Chondrocyte (in vitro differentiated cells): Measurements from ENCODE around the gene HOXC6. TPM values are rescaled to one million over a fixed set of nuclear protein-coding genes. Genes with fewer than 3 reads are reported as not detected.

Source experiments
- DNase-seq: peaks from one replicate; pipeline ENCODE4 v3.0.0; 2021; ENCODE audit warnings: mixed read lengths, low spot score
- H3K27ac Mint-ChIP-seq: one replicate; pipeline ENCODE4 v1.8.0; 2021; ENCODE audit warnings: mild to moderate bottlenecking, moderate library complexity, mixed read lengths; ENCODE audit not compliant: unreplicated experiment
- H3K27me3 Mint-ChIP-seq: 2 replicates; pipeline ENCODE4 v1.8.0; 2021; ENCODE audit warnings: low read depth, mixed read lengths
- H3K36me3 Mint-ChIP-seq: 2 replicates; pipeline ENCODE4 v1.8.0; 2021; ENCODE audit warnings: low read depth, mixed read lengths
- H3K4me1 Mint-ChIP-seq: 2 replicates; pipeline ENCODE4 v1.8.0; 2021; ENCODE audit warnings: low read depth, mild to moderate bottlenecking, mixed read lengths
- H3K4me3 Mint-ChIP-seq: one replicate; pipeline ENCODE4 v1.8.0; 2021; ENCODE audit warnings: mild to moderate bottlenecking, moderate library complexity, mixed read lengths; ENCODE audit not compliant: unreplicated experiment
- H3K9me3 Mint-ChIP-seq: 2 replicates; pipeline ENCODE4 v1.8.0; 2021; ENCODE audit warnings: low read depth, mixed read lengths
- total RNA-seq: library from RNA; stranded (reverse); gene quantifications from 3 replicates; pipeline ENCODE4 v1.2.1, GENCODE V29; 2021
- TF ChIP-seq, protein P1 (sequence below): fragments of 200-600 bp; sonication (generic); IDR thresholded peaks from 2 replicates; pipeline ENCODE4 v1.5.0; 2021; ENCODE audit warnings: antibody characterized with exemption, mild to moderate bottlenecking, moderate library complexity

HOXC6 gene
- total RNA-seq, 1 donor from 2014 or later, result not detected

DNA sequence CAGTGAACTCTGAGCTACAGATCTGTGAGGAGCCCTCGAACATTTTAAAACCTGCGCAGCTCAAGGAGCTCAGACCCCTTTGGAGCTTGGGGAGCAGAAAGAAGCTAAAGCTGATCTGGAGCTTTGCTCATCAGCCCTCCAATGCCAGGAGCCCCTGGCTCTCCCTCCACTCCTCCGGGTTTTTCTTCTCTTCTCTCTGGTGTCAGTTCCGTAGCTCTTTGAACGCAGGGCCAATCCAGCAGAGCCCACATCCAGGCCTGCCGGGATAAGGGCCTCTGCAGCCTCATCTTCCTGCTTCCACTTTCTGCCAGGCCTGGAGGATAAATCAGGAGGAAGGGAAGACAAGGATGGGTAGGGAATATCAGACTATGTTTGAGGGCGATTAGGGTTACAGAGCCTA, 31.4 kb downstream of the HOXC6 start:
- H3K27me3 Mint-ChIP-seq, result peaks cover 90% of the 10 kb centered on the region

DNA sequence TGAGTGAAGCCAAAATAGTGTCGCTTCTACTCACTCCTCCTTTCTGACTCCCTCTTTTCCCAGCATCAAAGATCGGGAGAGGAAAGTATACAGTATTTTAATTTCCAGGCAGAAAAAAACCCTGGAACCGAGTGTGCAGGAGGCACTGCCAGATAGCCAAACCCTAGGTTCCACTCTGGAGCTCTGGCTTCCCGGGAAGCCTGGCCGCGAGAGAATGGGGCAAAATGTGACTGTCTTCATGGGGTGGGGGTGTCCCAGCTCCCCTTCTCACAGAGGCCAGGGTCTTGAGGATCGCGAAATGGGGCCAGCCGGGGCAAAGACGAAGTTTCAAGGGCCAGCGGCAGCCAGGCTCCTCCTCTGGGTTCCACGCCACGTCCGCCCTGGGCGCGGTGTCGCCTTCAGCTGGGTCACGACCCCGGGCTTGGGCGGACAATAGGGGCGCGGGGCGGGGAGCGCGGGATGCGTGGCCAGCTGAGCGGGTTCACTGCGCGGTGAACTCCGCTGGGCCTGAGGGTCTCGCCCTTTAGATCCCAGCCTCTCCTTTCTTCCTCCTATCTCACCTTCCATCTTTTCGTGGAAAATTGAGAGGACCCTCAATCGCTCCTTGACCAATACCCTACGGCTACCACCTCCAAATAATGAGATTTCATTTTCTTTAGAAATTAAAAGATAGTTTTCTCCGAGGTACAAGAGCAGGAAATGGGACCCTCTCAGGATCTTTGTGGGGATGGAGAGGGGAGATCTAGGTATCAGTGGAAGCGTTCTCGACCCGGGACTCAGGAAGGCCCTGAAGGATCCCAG, 32.1 kb downstream of the HOXC6 start:
- no peak for DNase-seq
- H3K4me1 Mint-ChIP-seq, result no peaks in the 10 kb centered on the region
- TF ChIP-seq, protein P1, sequence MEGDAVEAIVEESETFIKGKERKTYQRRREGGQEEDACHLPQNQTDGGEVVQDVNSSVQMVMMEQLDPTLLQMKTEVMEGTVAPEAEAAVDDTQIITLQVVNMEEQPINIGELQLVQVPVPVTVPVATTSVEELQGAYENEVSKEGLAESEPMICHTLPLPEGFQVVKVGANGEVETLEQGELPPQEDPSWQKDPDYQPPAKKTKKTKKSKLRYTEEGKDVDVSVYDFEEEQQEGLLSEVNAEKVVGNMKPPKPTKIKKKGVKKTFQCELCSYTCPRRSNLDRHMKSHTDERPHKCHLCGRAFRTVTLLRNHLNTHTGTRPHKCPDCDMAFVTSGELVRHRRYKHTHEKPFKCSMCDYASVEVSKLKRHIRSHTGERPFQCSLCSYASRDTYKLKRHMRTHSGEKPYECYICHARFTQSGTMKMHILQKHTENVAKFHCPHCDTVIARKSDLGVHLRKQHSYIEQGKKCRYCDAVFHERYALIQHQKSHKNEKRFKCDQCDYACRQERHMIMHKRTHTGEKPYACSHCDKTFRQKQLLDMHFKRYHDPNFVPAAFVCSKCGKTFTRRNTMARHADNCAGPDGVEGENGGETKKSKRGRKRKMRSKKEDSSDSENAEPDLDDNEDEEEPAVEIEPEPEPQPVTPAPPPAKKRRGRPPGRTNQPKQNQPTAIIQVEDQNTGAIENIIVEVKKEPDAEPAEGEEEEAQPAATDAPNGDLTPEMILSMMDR, result no peak
- H3K27ac Mint-ChIP-seq, result no peak overlapping the region
- H3K27me3 Mint-ChIP-seq, result peaks cover 85% of the 10 kb centered on the region
- no peak overlapping the region for H3K4me3 Mint-ChIP-seq
- no peaks in the 10 kb centered on the region for H3K9me3 Mint-ChIP-seq
- no peaks in the 10 kb centered on the region for H3K36me3 Mint-ChIP-seq

More for the DNA sequence above, 31.4 kb downstream of the HOXC6 start:
- Mint-ChIP-seq H3K9me3 (no peaks in the 10 kb centered on the region), H3K27ac (no peak overlapping the region), H3K36me3 (no peaks in the 10 kb centered on the region), H3K4me1 (no peaks in the 10 kb centered on the region), H3K4me3 (no peak overlapping the region)
- DNase-seq, result no peak
- TF ChIP-seq, protein P1, result no peak

DNA sequence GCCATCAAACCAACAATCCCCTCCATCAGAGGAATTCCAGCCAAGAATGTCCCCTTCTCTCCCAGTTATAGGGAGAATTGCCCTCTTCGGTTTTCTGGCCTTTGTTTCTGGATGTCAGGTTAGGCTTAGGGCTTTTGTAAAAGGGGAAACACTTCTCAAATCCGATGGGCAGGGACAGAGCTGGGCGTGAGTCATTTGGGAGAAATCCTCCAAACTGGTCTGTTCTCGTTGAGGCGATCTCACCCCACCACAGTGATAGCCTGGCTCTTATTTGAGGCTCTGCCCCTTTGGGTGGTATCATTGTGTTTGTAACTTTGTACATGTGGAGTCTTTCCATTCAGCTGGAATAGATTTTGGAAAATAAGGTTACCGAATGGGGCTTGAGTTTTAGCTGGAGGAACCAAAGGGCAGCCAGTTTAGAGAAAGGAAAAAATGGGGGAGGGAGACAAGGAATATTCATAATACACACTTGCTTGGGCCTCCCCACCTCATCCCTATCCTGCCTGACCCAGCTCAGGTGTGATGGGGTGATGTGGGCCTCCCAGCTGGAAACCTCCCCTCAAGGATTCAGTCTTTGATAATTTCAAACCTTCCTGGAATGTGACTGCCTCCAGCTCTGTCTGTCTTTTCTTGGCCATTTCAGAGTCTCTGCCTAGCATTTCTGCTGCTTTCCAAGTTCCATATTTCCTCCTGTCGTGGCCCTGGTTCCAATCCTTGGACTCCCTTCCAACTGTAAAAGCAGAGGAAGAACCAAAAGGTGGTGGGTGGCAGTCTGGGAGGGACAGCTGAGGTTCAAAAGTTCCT, 32.9 kb downstream of the HOXC6 start:
- DNase-seq, result no peak
- Mint-ChIP-seq H3K4me1 (no peaks in the 10 kb centered on the region), H3K36me3 (no peaks in the 10 kb centered on the region), H3K9me3 (no peaks in the 10 kb centered on the region), H3K4me3 (no peak overlapping the region), H3K27me3 (peaks cover 82% of the 10 kb centered on the region), H3K27ac (no peak overlapping the region)
- TF ChIP-seq, protein P1, result no peak

DNA sequence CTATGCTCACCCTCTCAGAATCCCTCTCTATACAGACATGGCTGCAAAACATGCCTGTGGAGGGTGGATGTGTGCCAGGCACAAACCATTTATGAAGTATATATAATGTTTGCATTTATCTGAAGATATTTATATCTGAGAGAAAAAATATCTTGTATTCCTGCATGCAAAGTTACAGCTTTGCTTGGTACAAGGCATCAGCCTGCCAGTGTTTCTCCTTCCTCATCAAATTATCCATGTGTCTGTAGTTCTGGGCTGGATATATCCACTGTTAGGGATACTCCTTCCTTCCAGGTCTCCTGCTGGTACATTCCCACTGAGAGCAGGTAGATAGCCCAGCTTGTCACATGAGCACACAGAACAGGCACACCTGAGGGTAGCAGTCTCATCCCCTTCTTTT, 37.4 kb downstream of the HOXC6 start:
- H3K4me3 Mint-ChIP-seq, result no peak overlapping the region
- H3K27ac Mint-ChIP-seq, result no peak overlapping the region
- TF ChIP-seq, protein P1, result no peak
- H3K36me3 Mint-ChIP-seq, result no peaks in the 10 kb centered on the region
- peaks cover 66% of the 10 kb centered on the region for H3K27me3 Mint-ChIP-seq
- no peak for DNase-seq
- no peaks in the 10 kb centered on the region for H3K4me1 Mint-ChIP-seq
- no peaks in the 10 kb centered on the region for H3K9me3 Mint-ChIP-seq

DNA sequence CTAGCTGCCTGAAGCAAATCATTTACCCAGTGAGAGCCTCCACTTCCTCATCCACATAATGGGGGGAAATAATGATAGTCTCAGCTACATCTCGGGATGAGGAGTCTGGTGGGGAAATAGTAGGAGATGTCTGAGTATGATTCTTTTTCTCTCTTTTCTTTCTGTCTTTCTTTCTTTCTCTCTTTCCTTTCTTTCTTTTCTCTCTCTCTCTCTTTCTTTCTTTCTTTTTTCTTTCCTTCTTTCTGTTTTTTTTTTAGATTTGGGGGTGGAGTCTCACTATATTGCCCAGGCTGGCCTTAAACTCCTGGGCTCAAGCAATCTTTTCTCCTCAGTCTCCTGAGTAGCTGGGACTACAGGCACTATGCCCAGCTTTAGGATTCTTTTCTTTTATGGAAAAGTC, 38.2 kb downstream of the HOXC6 start:
- H3K4me3 Mint-ChIP-seq, result no peak overlapping the region
- no peaks in the 10 kb centered on the region for H3K4me1 Mint-ChIP-seq
- H3K27ac Mint-ChIP-seq, result no peak overlapping the region
- no peaks in the 10 kb centered on the region for H3K9me3 Mint-ChIP-seq
- DNase-seq, result no peak
- peaks cover 67% of the 10 kb centered on the region for H3K27me3 Mint-ChIP-seq
- no peaks in the 10 kb centered on the region for H3K36me3 Mint-ChIP-seq
- TF ChIP-seq, protein P1, result no peak
